Activated T-cell treated with anti-CD3 and anti-CD28 coated beads, Interleukin-2, amount 50 U/mL, for 1 hour (primary cell): ENCODE measurements around the gene PILRA.
"Not testable (repeated sequence)": the region's sequence is repeated elsewhere in the genome, so short reads cannot be mapped to it uniquely, and the experiment has no call there.

Experiments used
- DNase-seq: peaks from one replicate; pipeline ENCODE4 v3.0.0-alpha.2; 2020

Gene PILRA

GRCh38 chr7:100358027-100358856, 15.0 kb upstream of the PILRA start, which contains the start of gene PILRB:
PILRB (plus strand) TSS chr7:100358117; CDS start chr7:100358303, 186 bp downstream.
- no peak for DNase-seq

- no peak for DNase-seq
These were observed 14.5 kb upstream of the PILRA start for GRCh38 chr7:100358857-100359212.

GRCh38 chr7:100360135-100360854, 13.0 kb upstream of the PILRA start:
- DNase-seq, result peak; percentile 9

GRCh38 chr7:100363098-100363497, 10.2 kb upstream of the PILRA start:
- no peak for DNase-seq

- DNase-seq, result not testable (repeated sequence)
These were observed 9.5 kb upstream of the PILRA start for GRCh38 chr7:100363797-100364196.

- no peak for DNase-seq
These were observed 8.8 kb upstream of the PILRA start for GRCh38 chr7:100364480-100364879.

- DNase-seq, result peak; percentile 16
These were observed 7.3 kb upstream of the PILRA start for GRCh38 chr7:100365998-100366367.

- DNase-seq, result peak; percentile 45
These were observed 6.7 kb upstream of the PILRA start for GRCh38 chr7:100366411-100367250.

GRCh38 chr7:100367251-100367620, 6.1 kb upstream of the PILRA start:
- no peak for DNase-seq

- DNase-seq, result peak; percentile 19
These were observed 5.3 kb upstream of the PILRA start for GRCh38 chr7:100367676-100368613.

- peak; percentile 23 for DNase-seq
These were observed 4.2 kb upstream of the PILRA start for GRCh38 chr7:100369105-100369504.

- no peak for DNase-seq
These were observed 3.0 kb upstream of the PILRA start for GRCh38 chr7:100370303-100370702.

- DNase-seq, result no peak
These were observed 2.5 kb upstream of the PILRA start for GRCh38 chr7:100370746-100371145.

GRCh38 chr7:100371561-100372171, 1.6 kb upstream of the PILRA start:
- DNase-seq, result no peak

- no peak for DNase-seq
These were observed 1.0 kb upstream of the PILRA start for GRCh38 chr7:100372256-100372655.

- DNase-seq, result no peak
These were observed 593 bp upstream of the PILRA start for GRCh38 chr7:100372694-100373093.

- peak; percentile 8 for DNase-seq
These were observed 747 bp downstream of the PILRA start for GRCh38 chr7:100373870-100374598.

- DNase-seq, result peak; percentile 2
These were observed 1.3 kb downstream of the PILRA start for GRCh38 chr7:100374601-100375000.

GRCh38 chr7:100376066-100376465, 2.8 kb downstream of the PILRA start:
- DNase-seq, result no peak

- no peak for DNase-seq
These were observed 4.9 kb downstream of the PILRA start for GRCh38 chr7:100378114-100378755.

- DNase-seq, result no peak
These were observed 6.9 kb downstream of the PILRA start for GRCh38 chr7:100380196-100380595.
